GM18951 (cell line): Measurements from ENCODE around the gene KDM4C.

Experiments
- POLR2A ChIP-seq: IDR thresholded peaks from 4 replicates; pipeline ENCODE4 v1.6.1; 2011; ENCODE audit warnings: mild to moderate bottlenecking; ENCODE audit not compliant: insufficient read length, insufficient read depth; ENCODE audit errors: extremely low read depth
- in situ Hi-C: fragments of 300-500 bp; cut with MboI; formaldehyde crosslinking; loops from one replicate; pipeline ENCODE4 v1.12.0; 2022; ENCODE audit warnings: low sequenced_read_pairs, mixed read lengths, inconsistent platforms; ENCODE audit not compliant: unreplicated experiment

The KDM4C gene

DNA sequence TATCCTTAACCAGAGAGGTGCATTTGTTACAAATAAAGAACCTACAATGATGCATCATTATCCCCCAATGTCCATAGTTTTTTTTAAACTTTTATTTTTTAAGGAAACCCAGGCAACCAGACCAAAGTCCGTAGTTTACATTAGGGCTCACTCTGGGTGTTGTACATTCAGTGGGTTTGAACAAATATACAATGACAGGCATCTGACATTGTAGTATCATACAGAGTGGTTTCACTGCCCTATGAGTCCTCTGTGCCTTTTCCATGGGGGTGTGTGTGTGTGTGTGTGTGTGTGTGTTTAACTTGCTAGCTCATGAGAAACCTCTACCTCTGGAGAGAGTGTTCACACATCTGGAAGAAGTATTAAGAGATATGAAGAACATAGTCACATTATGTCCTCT, 141.5 kb downstream of the KDM4C start:
- TF ChIP-seq POLR2A, result no peak
- in situ Hi-C loops, result no loop called here

DNA sequence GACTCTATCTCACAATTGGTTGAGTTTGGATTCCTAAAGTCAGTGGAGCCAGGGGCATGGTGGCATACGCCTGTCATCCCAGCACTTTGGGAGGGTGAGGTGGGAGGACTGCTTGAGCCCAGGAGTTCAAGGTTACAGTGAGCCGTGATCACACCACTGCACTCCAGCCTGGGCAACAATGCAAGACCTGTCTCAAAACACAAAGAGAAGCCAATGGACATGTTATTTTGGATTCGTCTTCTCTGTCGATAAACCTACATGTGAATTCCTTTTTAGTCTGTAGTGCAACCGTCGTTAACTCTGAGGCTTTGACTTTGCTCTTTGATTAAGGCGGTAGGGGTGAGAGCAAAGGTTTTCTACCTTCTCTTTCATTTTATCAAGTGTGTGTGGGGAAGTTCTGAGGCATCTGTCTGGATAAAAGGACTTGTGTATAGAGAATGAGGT, 142.7 kb downstream of the KDM4C start:
- no peak for TF ChIP-seq POLR2A
- in situ Hi-C loops, result no loop called here

DNA sequence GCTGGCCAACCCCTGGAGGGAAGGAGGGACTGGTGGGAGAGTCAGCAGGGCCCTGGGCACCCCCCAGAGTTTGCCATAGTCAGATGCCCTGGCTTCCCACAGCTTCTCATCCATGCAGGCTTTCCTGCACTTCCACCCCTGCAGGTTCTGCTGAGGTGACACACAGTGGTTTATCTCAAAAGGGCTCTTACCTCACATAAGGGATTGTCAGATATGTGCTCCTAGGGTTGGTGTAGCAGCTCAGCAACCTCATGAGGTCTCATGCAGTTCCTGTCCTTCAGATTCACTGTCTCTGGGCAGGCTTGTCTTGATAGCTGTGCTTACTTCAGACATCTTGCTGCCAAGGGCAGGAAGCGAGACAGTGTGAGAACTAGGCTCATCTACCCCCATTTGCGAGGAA, 143.4 kb downstream of the KDM4C start:
- no peak for TF ChIP-seq POLR2A
- in situ Hi-C loops, result no loop called here

DNA sequence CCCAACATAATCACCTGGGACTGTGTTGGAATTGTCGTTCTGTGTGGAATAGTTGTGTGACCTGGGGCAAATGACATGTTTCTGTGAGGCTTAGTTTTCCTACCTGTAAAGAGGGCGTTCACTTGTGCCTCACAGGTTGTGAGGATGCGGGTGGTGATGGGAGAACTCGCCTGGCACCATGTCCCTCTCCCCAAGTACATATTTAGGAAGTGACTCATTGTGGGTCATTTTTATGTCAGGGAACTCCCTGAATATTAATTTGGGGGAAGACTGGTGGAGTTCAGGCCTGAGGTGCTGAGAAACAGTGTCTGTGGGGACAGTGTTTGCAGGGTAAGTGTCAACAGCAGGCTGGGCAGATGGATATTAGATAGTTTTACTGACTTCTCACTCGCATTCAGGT, 144.7 kb downstream of the KDM4C start:
- in situ Hi-C loops, result no loop called here
- TF ChIP-seq POLR2A, result no peak

DNA sequence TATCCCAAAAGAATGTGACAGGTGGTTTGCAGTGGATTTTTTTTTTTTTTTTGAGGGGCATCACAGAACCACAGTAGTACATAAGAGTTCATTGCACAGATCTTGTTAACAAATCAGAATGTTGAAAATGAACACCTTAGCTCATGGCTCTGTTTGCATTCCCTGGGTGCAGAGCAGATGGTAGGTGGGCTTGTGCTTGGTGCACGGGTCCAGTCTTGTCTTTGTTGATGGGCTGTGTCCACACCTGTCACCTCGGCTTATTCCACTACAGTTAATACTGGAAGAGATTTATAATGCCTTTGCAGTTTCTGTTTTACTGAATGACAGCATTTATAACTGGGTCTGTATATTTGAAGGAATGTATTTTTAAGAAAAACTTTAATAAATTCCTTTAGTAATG, 146.6 kb downstream of the KDM4C start:
- no peak for TF ChIP-seq POLR2A
- in situ Hi-C loops, result no loop called here

DNA sequence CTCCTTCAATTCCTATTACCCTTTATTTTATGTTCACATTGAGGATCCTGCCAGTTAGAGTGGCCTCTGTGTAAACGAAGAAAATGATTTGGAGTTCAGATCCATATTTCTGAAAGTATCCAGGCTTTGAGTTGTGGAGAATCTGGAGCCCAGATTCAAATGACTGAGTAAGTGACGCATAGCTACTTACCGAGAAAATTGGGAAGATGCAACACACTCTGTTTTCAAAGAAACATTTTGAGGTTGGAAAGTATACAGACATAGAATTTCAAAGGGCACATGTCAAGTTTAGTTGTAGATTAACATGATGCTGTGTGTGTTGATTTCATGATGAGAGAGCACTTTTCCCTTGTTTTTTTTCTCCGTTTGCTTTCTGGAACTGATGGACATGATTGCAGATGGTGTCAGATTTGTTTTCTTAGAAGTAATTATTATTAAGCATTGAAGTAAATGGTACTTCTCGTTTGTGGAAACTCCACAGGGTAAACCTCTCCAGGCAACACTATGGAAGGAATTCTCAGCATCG, 148.1 kb downstream of the KDM4C start:
- no peak for TF ChIP-seq POLR2A
- in situ Hi-C loops, result no loop called here

DNA sequence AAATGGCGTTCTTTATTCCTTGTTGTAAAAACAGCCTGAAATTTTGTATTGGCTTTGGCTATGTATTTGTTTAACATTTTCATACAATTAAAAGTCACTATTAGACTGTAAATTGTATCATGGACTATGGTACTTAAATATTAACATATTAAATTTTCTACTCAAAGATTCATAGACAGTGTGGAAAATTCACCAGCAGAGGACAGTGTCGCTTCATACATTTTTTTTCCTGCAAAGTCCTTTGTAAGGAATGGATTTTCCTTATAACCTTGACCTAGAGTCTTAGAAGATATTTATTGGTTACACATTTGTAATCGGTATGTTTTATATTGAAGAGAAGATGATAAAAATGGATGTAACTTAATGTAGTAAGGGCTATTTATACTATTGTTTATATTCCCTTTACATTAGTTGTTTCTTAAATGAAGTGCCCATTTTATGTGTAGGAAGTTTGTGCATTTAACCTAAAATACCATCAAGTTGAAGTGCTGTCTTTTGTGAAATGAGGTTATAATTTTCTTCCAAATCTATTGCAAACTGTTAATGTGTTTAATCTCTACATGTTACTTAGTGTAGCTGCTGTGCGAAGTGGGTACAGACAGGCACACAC, 150.1 kb downstream of the KDM4C start:
- no peak for TF ChIP-seq POLR2A
- in situ Hi-C loops, result no loop called here

DNA sequence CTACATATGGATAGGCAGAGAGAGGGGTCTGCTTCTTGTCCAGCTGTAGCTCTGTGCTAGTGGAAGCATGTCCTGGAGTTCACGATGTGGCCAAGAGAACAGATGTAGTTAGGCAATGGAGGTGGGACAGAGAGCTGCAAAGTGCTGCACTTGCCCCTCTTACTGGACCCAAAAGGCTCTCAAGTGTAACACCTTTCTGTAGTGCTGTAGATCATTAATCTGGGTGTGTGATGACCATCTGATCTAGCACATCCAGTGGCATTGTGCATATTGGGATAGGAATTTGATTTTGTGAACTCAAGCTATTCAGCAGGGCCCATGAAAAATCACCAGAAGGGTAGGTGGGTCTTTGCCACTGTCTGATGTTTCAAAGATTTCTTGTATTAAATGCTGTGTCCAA, 151.4 kb downstream of the KDM4C start:
- no peak for TF ChIP-seq POLR2A
- in situ Hi-C loops, result no loop called here

DNA sequence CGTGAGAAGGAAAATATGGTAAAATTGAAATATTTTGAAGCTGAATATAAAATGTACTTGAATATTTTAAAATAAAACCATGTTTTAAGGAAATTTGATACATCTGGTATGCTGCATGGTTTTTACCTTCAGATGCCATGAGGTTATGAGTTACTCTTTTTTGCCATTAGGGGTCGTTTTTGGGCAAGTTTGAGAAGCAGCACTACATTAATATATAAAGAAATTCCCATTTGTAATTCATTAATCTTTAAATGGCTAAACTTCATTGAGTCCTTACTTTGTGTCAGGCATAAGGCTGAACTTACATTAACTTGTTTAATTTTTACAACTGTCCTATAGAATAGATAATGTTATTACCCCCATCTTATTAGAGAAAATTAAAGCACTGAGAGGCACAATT, 152.3 kb downstream of the KDM4C start:
- in situ Hi-C loops, result no loop called here
- TF ChIP-seq POLR2A, result no peak

DNA sequence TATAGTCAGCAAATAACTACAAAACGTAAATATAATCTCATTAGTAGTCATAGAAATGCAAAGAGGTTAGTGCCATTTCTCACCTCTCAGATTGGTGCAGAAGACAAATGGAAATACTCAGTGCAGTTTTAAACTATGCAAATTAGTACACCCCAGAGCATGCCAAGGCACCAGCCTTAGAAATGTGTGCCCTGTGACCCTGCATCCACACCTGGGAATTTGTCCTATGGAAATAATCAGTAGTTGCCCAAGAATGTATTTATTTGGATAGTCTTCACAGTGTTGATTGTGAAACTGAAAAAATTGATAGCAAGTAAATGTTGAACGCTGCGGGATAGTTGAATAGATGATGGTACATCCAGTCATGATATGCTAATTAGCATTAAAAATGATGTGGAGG, 152.7 kb downstream of the KDM4C start:
- in situ Hi-C loops, result no loop called here
- no peak for TF ChIP-seq POLR2A

DNA sequence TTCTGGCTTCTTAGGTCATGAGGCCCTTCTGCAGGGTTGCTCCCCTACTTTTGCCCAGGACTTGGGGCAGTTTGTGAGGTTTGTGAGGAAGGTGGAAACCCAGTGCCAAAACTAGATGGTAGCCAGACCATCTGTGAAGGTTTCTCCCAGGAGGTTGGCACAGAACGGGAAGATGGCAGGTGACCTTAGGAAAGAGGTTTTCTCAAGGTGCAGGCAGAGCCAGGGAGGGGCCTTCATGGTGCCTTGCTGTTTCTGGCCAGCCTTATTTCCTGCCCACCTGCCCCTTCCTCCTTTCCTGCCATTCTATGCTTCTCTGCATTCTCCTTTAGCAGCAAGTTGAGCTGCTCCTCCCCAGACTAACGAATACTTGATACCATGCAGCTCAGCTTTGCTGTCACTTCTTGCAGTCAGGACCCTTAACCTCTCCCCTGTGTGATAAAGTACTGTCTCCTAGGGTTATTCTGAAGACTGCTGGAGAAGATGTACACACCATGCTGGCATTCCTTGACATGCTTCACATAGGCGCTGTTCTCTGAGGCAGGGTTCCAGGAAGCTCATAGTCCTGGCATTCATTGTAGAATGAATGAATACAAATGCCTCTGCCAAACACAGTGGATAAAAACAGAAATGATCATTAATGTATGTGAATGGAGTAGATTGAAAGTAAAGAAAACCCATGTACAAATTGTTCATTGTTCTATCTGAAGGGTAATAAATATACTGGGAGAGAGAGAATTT, 154.3 kb downstream of the KDM4C start:
- in situ Hi-C loops, result no loop called here
- no peak for TF ChIP-seq POLR2A

DNA sequence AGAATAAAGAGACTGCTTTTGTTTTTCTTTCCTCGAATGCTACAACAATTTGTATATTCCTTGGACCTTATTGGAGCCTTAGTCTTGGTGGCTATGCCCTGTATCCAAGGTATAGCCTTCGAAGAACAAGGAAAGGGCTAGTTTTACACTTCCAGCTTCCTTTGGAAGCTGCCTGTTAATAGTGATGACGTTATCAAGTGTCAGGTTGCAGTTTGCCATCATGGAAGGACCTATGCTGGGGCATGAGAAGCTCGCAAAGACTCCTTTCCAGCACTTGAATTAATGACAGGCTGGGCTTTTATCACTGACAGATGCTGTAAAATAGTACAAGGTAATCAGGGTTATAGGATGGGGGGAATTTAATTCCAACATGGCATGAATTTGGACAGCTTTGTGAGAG, 157.9 kb downstream of the KDM4C start:
- TF ChIP-seq POLR2A, result no peak
- in situ Hi-C loops, result no loop called here

DNA sequence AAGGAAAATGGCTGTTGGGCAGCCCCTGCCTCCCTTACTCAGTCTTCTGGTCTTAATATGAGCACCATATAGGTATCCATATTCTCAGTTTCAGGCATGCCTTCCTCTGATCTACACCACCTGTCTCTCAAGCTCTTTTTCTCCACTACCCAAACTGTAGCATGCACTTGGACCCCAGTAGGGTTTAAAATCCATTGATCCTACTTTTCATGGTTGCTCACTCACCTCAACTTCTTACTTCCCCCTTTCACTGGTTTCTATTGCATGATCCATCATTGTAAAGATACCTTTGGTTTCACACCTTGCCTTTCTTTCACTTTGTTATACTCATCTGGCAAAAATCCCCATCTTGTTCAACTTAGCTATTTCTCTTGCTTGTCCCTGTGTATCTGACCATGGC, 159.4 kb downstream of the KDM4C start:
- in situ Hi-C loops, result no loop called here

DNA sequence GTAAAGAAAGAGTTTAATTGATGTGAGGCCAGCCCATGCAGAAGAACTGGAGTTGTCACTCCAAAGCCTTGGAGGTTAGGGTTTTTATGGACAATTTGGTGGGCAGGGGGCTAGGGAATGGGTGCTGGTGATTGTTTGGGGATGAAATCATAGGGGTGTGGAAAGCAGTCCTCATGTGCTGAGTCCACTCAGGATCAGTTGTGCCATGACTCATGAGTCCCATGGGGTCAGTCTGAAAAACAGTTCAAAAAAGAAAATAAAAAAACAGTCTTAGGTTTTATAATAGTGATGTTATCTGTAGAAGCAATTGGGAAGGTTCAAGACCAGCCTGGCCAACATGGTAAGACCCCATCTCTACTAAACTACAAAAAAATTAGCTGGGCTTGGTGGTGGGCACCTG, 162.3 kb downstream of the KDM4C start:
- TF ChIP-seq POLR2A, result no peak
- in situ Hi-C loops, result no loop called here

More for the DNA sequence above, 159.4 kb downstream of the KDM4C start:
- TF ChIP-seq POLR2A, result no peak
